Measurements from ENCODE around the gene LZTS3. TPM values are rescaled to one million over a fixed set of nuclear protein-coding genes. Genes with fewer than 3 reads are reported as not detected.
A peak's percentile ranks its signal among the peaks of the same experiment; 100 is the strongest.
"Not testable (repeated sequence)": the region's sequence is repeated elsewhere in the genome, so short reads cannot be mapped to it uniquely, and the experiment has no call there.

Gene LZTS3
- total and polyA plus RNA-seq, 4 donors: 3.3 to 9.9 (median 8.0) TPM

GRCh38 chr20:3183896-3184612, 10.7 kb upstream of the LZTS3 start:
- no peak for DNase-seq
- Histone ChIP-seq H3K27me3 (ENCODE audit: control insufficient read depth in 1 of 2, insufficient read depth in 2 of 2, low read length in 1 of 2) (no peaks in the 10 kb centered on the region), H3K9me3 (ENCODE audit: control insufficient read depth, low read length) (no peaks in the 10 kb centered on the region), H3K27ac (ENCODE audit: low read depth in 1 of 2, low read length in 2 of 2) (no peak overlapping the region), H3K4me1 (ENCODE audit: control insufficient read depth in 1 of 2, insufficient read depth in 2 of 2, low read length in 2 of 2) (no peaks in the 10 kb centered on the region), H3K36me3 (ENCODE audit: control insufficient read depth in 1 of 2, insufficient read depth in 2 of 2, low read length in 1 of 2) (no peaks in the 10 kb centered on the region), H3K4me3 (ENCODE audit: low read length in 2 of 2) (no peak overlapping the region)
- intact Hi-C loops (cut with DNase I): no loop called here
- 82 to 86% methylated on average over 3 of the region's 3 CpGs for WGBS, 2 donors
- no peak for ATAC-seq (ENCODE audit: low FRiP score)

DNA sequence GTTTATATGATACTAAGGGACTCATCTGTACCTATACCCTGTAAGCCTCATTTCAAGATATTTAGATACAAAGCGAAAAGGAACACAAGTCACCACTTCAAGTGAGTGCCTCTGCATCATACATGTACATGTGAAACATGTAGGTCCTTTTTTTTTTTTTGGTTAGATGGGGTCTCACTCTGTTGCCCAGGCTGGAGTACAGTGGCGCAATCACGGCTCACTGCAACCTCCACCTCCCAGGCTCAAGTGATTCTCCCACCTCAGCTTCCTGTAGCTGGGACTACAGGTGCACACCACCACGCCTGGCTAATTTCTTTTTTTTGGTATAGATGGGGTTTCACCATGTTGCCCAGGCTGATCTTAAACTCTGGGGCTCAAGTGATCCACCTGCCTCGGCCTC, 9.1 kb upstream of the LZTS3 start:
- intact Hi-C loops (cut with DNase I); ATAC-seq (ENCODE audit: low FRiP score); H3K4me1 ChIP-seq (ENCODE audit: control insufficient read depth in 1 of 2, insufficient read depth in 2 of 2, low read length in 2 of 2); H3K9me3 ChIP-seq (ENCODE audit: control insufficient read depth, low read length); H3K27ac ChIP-seq (ENCODE audit: low read depth in 1 of 2, low read length in 2 of 2); H3K36me3 ChIP-seq (ENCODE audit: control insufficient read depth in 1 of 2, insufficient read depth in 2 of 2, low read length in 1 of 2); H3K4me3 ChIP-seq (ENCODE audit: low read length in 2 of 2); H3K27me3 ChIP-seq (ENCODE audit: control insufficient read depth in 1 of 2, insufficient read depth in 2 of 2, low read length in 1 of 2): not testable (repeated sequence)
- DNase-seq: peak in 1 of 2 donors; percentile 2
- WGBS, 2 donors: 94 to 97% methylated on average over 5 of the region's 5 CpGs

GRCh38 chr20:3181270-3181669, 7.9 kb upstream of the LZTS3 start:
- no peak for ATAC-seq (ENCODE audit: low FRiP score)
- no peak for DNase-seq
- 61 to 68% methylated on average over 5 of the region's 5 CpGs for WGBS, 2 donors
- Histone ChIP-seq H3K4me3 (ENCODE audit: low read length in 2 of 2) (no peak overlapping the region), H3K36me3 (ENCODE audit: control insufficient read depth in 1 of 2, insufficient read depth in 2 of 2, low read length in 1 of 2) (no peaks in the 10 kb centered on the region), H3K4me1 (ENCODE audit: control insufficient read depth in 1 of 2, insufficient read depth in 2 of 2, low read length in 2 of 2) (no peaks in the 10 kb centered on the region), H3K27ac (ENCODE audit: low read depth in 1 of 2, low read length in 2 of 2) (no peak overlapping the region), H3K9me3 (ENCODE audit: control insufficient read depth, low read length) (no peaks in the 10 kb centered on the region), H3K27me3 (ENCODE audit: control insufficient read depth in 1 of 2, insufficient read depth in 2 of 2, low read length in 1 of 2) (no peaks in the 10 kb centered on the region)
- intact Hi-C loops (cut with DNase I): no loop called here

GRCh38 chr20:3180319-3180718, 7.0 kb upstream of the LZTS3 start:
- ATAC-seq (ENCODE audit: low FRiP score) (no peak), DNase-seq (no peak)
- intact Hi-C loops (cut with DNase I): no loop called here
- no peaks in the 10 kb centered on the region for H3K36me3 ChIP-seq (ENCODE audit: control insufficient read depth in 1 of 2, insufficient read depth in 2 of 2, low read length in 1 of 2)
- no peak overlapping the region for H3K27ac ChIP-seq (ENCODE audit: low read depth in 1 of 2, low read length in 2 of 2)
- H3K27me3 ChIP-seq (ENCODE audit: control insufficient read depth in 1 of 2, insufficient read depth in 2 of 2, low read length in 1 of 2): no peaks in the 10 kb centered on the region
- H3K9me3 ChIP-seq (ENCODE audit: control insufficient read depth, low read length): no peaks in the 10 kb centered on the region
- no peaks in the 10 kb centered on the region for H3K4me1 ChIP-seq (ENCODE audit: control insufficient read depth in 1 of 2, insufficient read depth in 2 of 2, low read length in 2 of 2)
- 74 to 84% methylated on average over 4 of the region's 4 CpGs for WGBS, 2 donors
- H3K4me3 ChIP-seq (ENCODE audit: low read length in 2 of 2): no peak overlapping the region

DNA sequence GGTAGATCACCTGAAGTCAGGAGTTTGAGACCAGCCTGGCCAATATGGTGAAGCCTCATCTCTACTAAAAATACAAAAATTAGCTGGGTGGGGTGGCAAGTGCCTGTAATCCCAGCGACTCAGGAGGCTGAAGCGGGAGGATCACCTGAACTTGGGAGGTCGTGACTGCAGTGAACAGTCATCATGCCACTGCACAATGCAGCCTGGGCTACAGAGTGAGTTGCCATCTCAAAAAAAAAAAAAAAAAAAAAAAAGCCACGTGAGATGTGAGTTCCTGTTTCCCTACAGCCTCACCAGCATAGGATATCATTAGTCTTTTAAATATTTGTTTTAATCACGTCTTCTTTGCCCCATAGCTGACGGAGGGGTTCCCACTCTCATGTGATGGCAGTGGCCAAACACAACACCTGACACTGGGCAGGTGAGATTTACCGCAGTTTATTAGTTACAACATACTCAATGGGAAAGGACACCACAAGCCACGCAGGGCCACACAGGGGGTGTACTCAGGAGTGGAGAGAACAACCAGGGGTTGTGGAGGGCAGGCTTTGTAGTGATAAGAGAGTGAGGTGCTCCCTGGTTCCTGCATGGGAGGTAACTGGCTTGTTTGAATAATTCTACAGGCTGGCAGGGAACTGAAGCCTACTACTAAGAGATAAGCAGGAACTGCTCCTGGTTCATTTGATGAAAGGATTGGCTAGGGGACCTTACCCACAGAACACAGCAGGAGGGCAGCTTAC, 4.6 kb upstream of the LZTS3 start:
- no peaks in the 10 kb centered on the region for H3K36me3 ChIP-seq (ENCODE audit: control insufficient read depth in 1 of 2, insufficient read depth in 2 of 2, low read length in 1 of 2)
- no peak overlapping the region for H3K4me3 ChIP-seq (ENCODE audit: low read length in 2 of 2)
- DNase-seq (peak; percentile 12 to 60), ATAC-seq (ENCODE audit: low FRiP score) (no peak)
- intact Hi-C loops (cut with DNase I): no loop called here
- H3K27me3 ChIP-seq (ENCODE audit: control insufficient read depth in 1 of 2, insufficient read depth in 2 of 2, low read length in 1 of 2): no peaks in the 10 kb centered on the region
- no peak overlapping the region for H3K27ac ChIP-seq (ENCODE audit: low read depth in 1 of 2, low read length in 2 of 2)
- WGBS, 2 donors: 80 to 83% methylated on average over 8 of the region's 8 CpGs
- no peaks in the 10 kb centered on the region for H3K4me1 ChIP-seq (ENCODE audit: control insufficient read depth in 1 of 2, insufficient read depth in 2 of 2, low read length in 2 of 2)
- no peaks in the 10 kb centered on the region for H3K9me3 ChIP-seq (ENCODE audit: control insufficient read depth, low read length)

GRCh38 chr20:3175270-3175669, 1.9 kb upstream of the LZTS3 start:
- Histone ChIP-seq H3K27me3 (ENCODE audit: control insufficient read depth in 1 of 2, insufficient read depth in 2 of 2, low read length in 1 of 2) (no peaks in the 10 kb centered on the region), H3K4me1 (ENCODE audit: control insufficient read depth in 1 of 2, insufficient read depth in 2 of 2, low read length in 2 of 2) (no peaks in the 10 kb centered on the region), H3K4me3 (ENCODE audit: low read length in 2 of 2) (no peak overlapping the region), H3K36me3 (ENCODE audit: control insufficient read depth in 1 of 2, insufficient read depth in 2 of 2, low read length in 1 of 2) (no peaks in the 10 kb centered on the region), H3K27ac (ENCODE audit: low read depth in 1 of 2, low read length in 2 of 2) (no peak overlapping the region), H3K9me3 (ENCODE audit: control insufficient read depth, low read length) (no peaks in the 10 kb centered on the region)
- ATAC-seq (ENCODE audit: low FRiP score) (no peak), DNase-seq (no peak)
- WGBS, 2 donors: 9 to 12% methylated on average over 1 of the region's 1 CpG
- intact Hi-C loops (cut with DNase I): no loop called here

- 20 to 35% methylated on average over 13 of the region's 13 CpGs for WGBS, 2 donors
- ATAC-seq (ENCODE audit: low FRiP score): no peak
- intact Hi-C loops (cut with DNase I): no loop called here
These were observed 1.3 kb upstream of the LZTS3 start for GRCh38 chr20:3174442-3175261.

DNA sequence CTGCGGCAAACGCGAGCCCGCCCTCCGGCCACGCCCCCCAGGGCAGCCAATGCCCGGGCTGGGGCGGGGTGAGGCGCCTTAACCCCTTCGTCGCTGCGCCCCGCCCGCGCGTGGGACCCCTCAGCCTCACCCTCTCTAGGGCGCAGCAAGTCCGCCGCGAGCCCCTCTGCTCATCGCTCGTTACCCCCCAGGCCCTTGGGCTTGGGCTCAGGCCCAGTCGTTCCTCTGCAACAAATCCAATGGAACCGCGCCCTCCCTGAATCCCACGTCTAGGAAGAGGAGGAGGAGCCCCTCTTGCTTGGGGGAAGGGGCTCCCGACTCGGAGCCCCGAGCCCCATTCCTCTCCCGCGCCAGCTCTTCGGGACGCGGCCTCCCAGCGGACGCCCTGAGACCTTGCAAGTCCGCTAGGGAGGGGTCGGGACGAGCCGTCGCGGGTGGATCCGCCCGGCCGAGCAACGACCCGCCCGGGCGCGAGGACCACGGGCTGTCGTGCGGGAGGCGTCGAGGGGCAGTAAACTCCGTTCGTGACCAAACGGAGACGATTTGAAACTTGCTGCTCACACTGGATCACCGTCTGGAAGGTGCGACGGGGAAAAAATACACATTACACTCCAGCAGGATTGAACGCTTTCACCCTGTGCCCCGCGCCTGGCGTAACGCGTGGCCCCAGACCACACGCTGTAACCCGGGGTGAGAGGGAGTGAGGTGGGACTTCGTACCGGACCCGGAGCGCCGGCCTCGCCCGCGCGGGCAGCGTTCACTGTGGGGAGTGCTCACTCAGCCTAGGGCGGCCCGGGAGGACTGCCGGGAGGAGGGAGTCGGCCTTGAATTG, 477 bp upstream of the LZTS3 start:
- peak; percentile 93 to 97 for DNase-seq

More at GRCh38 chr20:3174442-3175261, 1.3 kb upstream of the LZTS3 start:
- Histone ChIP-seq H3K27ac (ENCODE audit: low read depth in 1 of 2, low read length in 2 of 2) (peak overlapping the region in 1 of 2 donors; percentile 70), H3K4me3 (ENCODE audit: low read length in 2 of 2) (peak overlapping the region; percentile 88 to 91), H3K27me3 (ENCODE audit: control insufficient read depth in 1 of 2, insufficient read depth in 2 of 2, low read length in 1 of 2) (no peaks in the 10 kb centered on the region), H3K4me1 (ENCODE audit: control insufficient read depth in 1 of 2, insufficient read depth in 2 of 2, low read length in 2 of 2) (no peaks in the 10 kb centered on the region), H3K9me3 (ENCODE audit: control insufficient read depth, low read length) (no peaks in the 10 kb centered on the region), H3K36me3 (ENCODE audit: control insufficient read depth in 1 of 2, insufficient read depth in 2 of 2, low read length in 1 of 2) (no peaks in the 10 kb centered on the region)
- DNase-seq: no peak

More for the DNA sequence above, 477 bp upstream of the LZTS3 start:
- intact Hi-C loops (cut with DNase I): no loop called here
- no peaks in the 10 kb centered on the region for H3K36me3 ChIP-seq (ENCODE audit: control insufficient read depth in 1 of 2, insufficient read depth in 2 of 2, low read length in 1 of 2)
- no peaks in the 10 kb centered on the region for H3K9me3 ChIP-seq (ENCODE audit: control insufficient read depth, low read length)
- no peaks in the 10 kb centered on the region for H3K27me3 ChIP-seq (ENCODE audit: control insufficient read depth in 1 of 2, insufficient read depth in 2 of 2, low read length in 1 of 2)
- peak overlapping the region in 1 of 2 donors; percentile 70 for H3K27ac ChIP-seq (ENCODE audit: low read depth in 1 of 2, low read length in 2 of 2)
- WGBS, 2 donors: 1% methylated on average over 70 to 84 of the region's 84 CpGs
- peak overlapping the region; percentile 88 to 91 for H3K4me3 ChIP-seq (ENCODE audit: low read length in 2 of 2)
- H3K4me1 ChIP-seq (ENCODE audit: control insufficient read depth in 1 of 2, insufficient read depth in 2 of 2, low read length in 2 of 2): no peaks in the 10 kb centered on the region
- ATAC-seq (ENCODE audit: low FRiP score): peak; percentile 95

Measured in aorta (tissue), 5 donors.